B cell (primary cell): Measurements from ENCODE around the gene PHC2. TPM values are rescaled to one million over a fixed set of nuclear protein-coding genes. Genes with fewer than 3 reads are reported as not detected.

ENCODE experiments used
- ATAC-seq: fragments of 200-7000 bp; cut with Tn5 transposase; one replicate; pipeline ENCODE4 v1.10.0; 2021; ENCODE audit warnings: low read depth, mild to moderate bottlenecking, moderate number of reproducible peaks, moderate library complexity
- CTCF ChIA-PET: fragments of 350-600 bp; sonication (Branson Sonifier 250); formaldehyde crosslinking; loops from one replicate; lab custom pipeline; 2021; ENCODE audit warnings: antibody characterized with exemption, inconsistent platforms; lab: Charles Lee
- POLR2A ChIA-PET: fragments of 350-600 bp; sonication (Branson Sonifier 250); formaldehyde crosslinking; loops from one replicate; lab custom pipeline; 2021; ENCODE audit warnings: antibody characterized with exemption; lab: Charles Lee
- DNase-seq: peaks from one replicate; pipeline ENCODE4 v3.0.0; 2013
- H2AFZ ChIP-seq: 2 replicates; pipeline ENCODE4 v1.6.1; 2012; ENCODE audit warnings: mild to moderate bottlenecking, low read depth, low read length; ENCODE audit not compliant: insufficient read depth, poor library complexity, severe bottlenecking
- H3K27ac ChIP-seq, 2 donors: 1 replicate in 1 of 2; 2 replicates in 1 of 2; pipeline ENCODE4 v1.5.1; 2012 to 2013; ENCODE audit warnings: low read length in 2 of 2, mild to moderate bottlenecking in 2 of 2, moderate library complexity in 1 of 2
- H3K27me3 ChIP-seq, 4 experiments: fragments of 200-600 bp in 1 of 4; sonication (generic) in 1 of 4; replicated peaks in 1 of 4; 1 replicate in 2 of 4; 2 replicates in 2 of 4; pipeline versions ENCODE4 v1.6.1 to v1.7.0; 2013 to 2016; ENCODE audit warnings: low read length in 3 of 4, mild to moderate bottlenecking in 2 of 4, mixed read lengths in 1 of 4, moderate library complexity in 1 of 4; ENCODE audit not compliant: insufficient read depth in 4 of 4, control insufficient read depth in 3 of 4; ENCODE audit errors: control extremely low read depth in 1 of 4
- H3K36me3 ChIP-seq, 2 experiments: replicated peaks in 1 of 2; 1 replicate in 1 of 2; 2 replicates in 1 of 2; pipeline versions ENCODE4 v1.6.1 to v1.7.1; 2013; ENCODE audit warnings: low read length in 1 of 2; ENCODE audit not compliant: insufficient read depth in 2 of 2, control insufficient read depth in 1 of 2; ENCODE audit errors: control extremely low read depth in 1 of 2, extremely low read depth in 1 of 2
- H3K4me1 ChIP-seq, 2 donors: fragments of 200-600 bp in 1 of 2; sonication (generic) in 1 of 2; 1 replicate in 1 of 2; 2 replicates in 1 of 2; pipeline versions ENCODE4 v1.5.1 to v1.6.1; 2013 to 2017; ENCODE audit warnings: low read length in 2 of 2; ENCODE audit not compliant: control insufficient read depth in 2 of 2, insufficient read depth in 2 of 2
- H3K4me2 ChIP-seq: replicated peaks from 2 replicates; pipeline ENCODE3; 2012; ENCODE audit warnings: mild to moderate bottlenecking, low read depth, low read length; ENCODE audit not compliant: poor library complexity, severe bottlenecking
- H3K4me3 ChIP-seq, 5 experiments: fragments of 200-600 bp in 1 of 5; sonication (generic) in 1 of 5; 1 replicate in 3 of 5; 2 replicates in 2 of 5; pipeline versions ENCODE4 v1.5.1 to v1.7.0; 2011 to 2016; ENCODE audit warnings: low read length in 4 of 5, mild to moderate bottlenecking in 4 of 5, low read depth in 2 of 5, control low read depth in 1 of 5, moderate library complexity in 1 of 5; ENCODE audit not compliant: insufficient read depth in 1 of 5; ENCODE audit errors: control extremely low read depth in 1 of 5, extremely low read depth in 1 of 5
- H3K79me2 ChIP-seq: fragments of 200-600 bp; sonication (generic); one replicate; pipeline ENCODE4 v1.6.0; 2016; ENCODE audit warnings: low read length; ENCODE audit not compliant: control insufficient read depth, insufficient read depth
- H3K9ac ChIP-seq: fragments of 200-600 bp; sonication (generic); 2 replicates; pipeline ENCODE4 v1.6.1; 2017; ENCODE audit warnings: mild to moderate bottlenecking, low read length, moderate library complexity
- H3K9me3 ChIP-seq, 3 donors: one replicate each; pipeline versions ENCODE4 v1.6.1 to v1.7.1; 2013; ENCODE audit warnings: low read length in 2 of 3; ENCODE audit not compliant: control insufficient read depth in 2 of 3, insufficient read depth in 1 of 3; ENCODE audit errors: control extremely low read depth in 1 of 3
- H4K20me1 ChIP-seq: 2 replicates; pipeline ENCODE4 v1.6.0; 2012; ENCODE audit warnings: mild to moderate bottlenecking, low read length; ENCODE audit not compliant: insufficient read depth, control insufficient read depth, poor library complexity, severe bottlenecking
- H3K27ac Mint-ChIP-seq: one replicate; pipeline ENCODE4 v1.8.0; 2021; ENCODE audit warnings: mixed read lengths
- H3K27me3 Mint-ChIP-seq: one replicate; pipeline ENCODE4 v1.8.0; 2021; ENCODE audit warnings: mixed read lengths
- H3K4me1 Mint-ChIP-seq: one replicate; pipeline ENCODE4 v1.8.0; 2021; ENCODE audit warnings: mixed read lengths
- H3K4me3 Mint-ChIP-seq: one replicate; pipeline ENCODE4 v1.8.0; 2021; ENCODE audit warnings: mixed read lengths
- H3K9me3 Mint-ChIP-seq: one replicate; pipeline ENCODE4 v1.8.0; 2022; ENCODE audit warnings: mixed read lengths; ENCODE audit not compliant: insufficient read depth
- EZH2 ChIP-seq: IDR thresholded peaks from 2 replicates; pipeline ENCODE4 v1.6.1; 2012; ENCODE audit warnings: borderline replicate concordance, low read depth, mild to moderate bottlenecking, moderate library complexity, low read length; ENCODE audit not compliant: insufficient read depth, poor library complexity, severe bottlenecking
- WGBS: methylation state at CpG from one replicate; pipeline ENCODE4 v1.1.5; 2013; ENCODE audit warnings: missing lambda C conversion rate; ENCODE audit not compliant: insufficient coverage; 5-methylcytosine and 5-hydroxymethylcytosine counted together
- intact Hi-C: fragments of 100-400 bp; cut with micrococcal nuclease; formaldehyde crosslinking; loops from one replicate; pipeline ENCODE4 v1.10.0; 2022
- polyA plus RNA-seq: library from polyadenylated mRNA; depleted of rRNA; stranded (reverse); fragments of >200 nt; gene quantifications from 2 replicates; pipeline ENCODE4 v1.2.3, GENCODE V29; 2012
- total RNA-seq, 2 donors: library from RNA; stranded (reverse); fragments of 120-200 nt in 1 of 2; gene quantifications; 1 replicate in 1 of 2; 2 replicates in 1 of 2; pipeline versions ENCODE4 v1.2.3 to v1.2.4, GENCODE V29; 2013 to 2022
- TF ChIP-seq, protein P1 (sequence below): fragments of 200-600 bp; IDR thresholded peaks from one replicate; pipeline ENCODE4 v1.8.0; 2022; ENCODE audit warnings: antibody characterized with exemption, mild to moderate bottlenecking

Gene PHC2
- total and polyA plus RNA-seq, 2 donors (not counting 1 experiment from before 2014, with no cell fraction given) = 23.1 to 23.4 TPM

DNA sequence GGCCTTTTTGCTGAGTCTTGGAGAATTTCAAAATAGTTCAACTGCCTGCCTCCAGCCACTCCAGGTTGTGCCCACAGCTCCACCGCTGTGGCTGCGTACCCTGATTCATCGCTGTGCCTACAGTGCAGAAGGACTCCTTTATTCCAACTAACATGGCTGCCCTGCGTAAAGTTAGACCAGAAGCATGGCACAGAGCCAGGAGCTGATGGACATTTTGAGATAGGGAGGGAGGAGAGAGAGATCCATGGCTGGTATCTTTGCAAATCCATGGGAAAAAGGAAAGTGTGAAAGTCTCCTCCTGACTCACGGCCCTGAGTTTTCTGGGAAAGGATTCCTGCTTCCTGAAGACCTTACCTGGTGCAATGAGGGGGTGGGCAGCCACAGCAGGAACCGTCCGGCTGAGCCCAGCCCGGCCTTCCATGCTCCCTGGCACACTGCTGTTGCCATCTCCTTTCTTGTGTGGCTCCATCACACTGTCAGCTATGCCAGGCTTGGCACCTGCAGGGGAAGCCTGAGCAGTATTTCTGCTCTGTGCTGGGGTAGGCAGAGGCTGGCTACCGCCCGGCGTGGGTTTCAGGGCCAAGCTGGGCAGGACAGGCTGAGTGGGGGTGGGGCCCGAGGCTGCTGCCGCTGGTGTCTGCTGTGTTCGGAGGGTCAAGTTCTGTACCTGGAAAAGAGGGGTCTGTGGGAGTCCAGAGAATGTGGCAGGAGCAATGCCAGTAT, 64.0 kb downstream of the PHC2 start:
- Mint-ChIP-seq H3K9me3 (no peaks in the 10 kb centered on the region), H3K4me3 (no peak overlapping the region), H3K27me3 (peaks cover 15% of the 10 kb centered on the region), H3K27ac (no peak overlapping the region), H3K4me1 (no peaks in the 10 kb centered on the region)
- Histone ChIP-seq H2AFZ (no peak overlapping the region), H3K4me3 (no peak overlapping the region), H4K20me1 (no peaks in the 10 kb centered on the region), H3K9me3 (no peaks in the 10 kb centered on the region), H3K4me1 (peaks cover 4 to 5% of the 10 kb centered on the region in 2 donors), H3K79me2 (no peaks in the 10 kb centered on the region), H3K9ac (no peak overlapping the region), H3K27ac (no peak overlapping the region), H3K36me3 (no peaks in the 10 kb centered on the region), H3K4me2 (no peak overlapping the region), H3K27me3 (peaks cover 0 to 10% (median 3%) of the 10 kb centered on the region in 4 experiments)
- ATAC-seq = no peak
- ChIA-PET CTCF (interaction anchor here (1.8 to 10.4 kb wide), 3 partner anchors 16 to 103 kb away, joined by 10 to 148 read pairs (median 39); partner anchors contain the start of gene ZSCAN20), POLR2A (no interaction called here)
- intact Hi-C loops = loop anchor here (1.0 kb wide), 1 partner anchor 255 kb away; no protein-coding TSS in a partner anchor
- no peak for DNase-seq
- TF ChIP-seq, protein P1, sequence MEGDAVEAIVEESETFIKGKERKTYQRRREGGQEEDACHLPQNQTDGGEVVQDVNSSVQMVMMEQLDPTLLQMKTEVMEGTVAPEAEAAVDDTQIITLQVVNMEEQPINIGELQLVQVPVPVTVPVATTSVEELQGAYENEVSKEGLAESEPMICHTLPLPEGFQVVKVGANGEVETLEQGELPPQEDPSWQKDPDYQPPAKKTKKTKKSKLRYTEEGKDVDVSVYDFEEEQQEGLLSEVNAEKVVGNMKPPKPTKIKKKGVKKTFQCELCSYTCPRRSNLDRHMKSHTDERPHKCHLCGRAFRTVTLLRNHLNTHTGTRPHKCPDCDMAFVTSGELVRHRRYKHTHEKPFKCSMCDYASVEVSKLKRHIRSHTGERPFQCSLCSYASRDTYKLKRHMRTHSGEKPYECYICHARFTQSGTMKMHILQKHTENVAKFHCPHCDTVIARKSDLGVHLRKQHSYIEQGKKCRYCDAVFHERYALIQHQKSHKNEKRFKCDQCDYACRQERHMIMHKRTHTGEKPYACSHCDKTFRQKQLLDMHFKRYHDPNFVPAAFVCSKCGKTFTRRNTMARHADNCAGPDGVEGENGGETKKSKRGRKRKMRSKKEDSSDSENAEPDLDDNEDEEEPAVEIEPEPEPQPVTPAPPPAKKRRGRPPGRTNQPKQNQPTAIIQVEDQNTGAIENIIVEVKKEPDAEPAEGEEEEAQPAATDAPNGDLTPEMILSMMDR = no peak
- no peak for TF ChIP-seq EZH2
- WGBS = 87% methylated on average over 14 of the region's 14 CpGs

DNA sequence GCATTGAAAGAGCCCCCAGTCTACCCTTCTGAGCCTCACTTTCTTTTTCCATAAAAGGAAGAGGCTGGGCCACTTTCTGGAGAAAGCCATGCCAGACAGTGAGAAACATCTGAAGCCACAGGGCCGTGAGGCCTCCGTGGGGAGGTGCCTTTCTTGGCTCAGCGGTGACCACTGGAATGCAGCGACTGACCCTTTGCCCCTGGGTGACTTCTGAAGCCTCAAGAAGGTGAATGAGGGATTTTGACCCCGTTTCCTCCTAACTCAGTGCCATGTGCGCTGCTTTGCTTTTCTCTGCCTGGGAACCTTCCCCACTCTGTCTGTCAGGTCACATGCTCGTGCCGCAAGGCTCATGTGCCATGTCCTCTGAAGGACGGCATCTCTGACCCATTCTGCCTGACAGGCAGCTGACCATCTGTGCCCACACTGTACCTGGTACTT, 65.3 kb downstream of the PHC2 start:
- peaks cover 0 to 10% (median 3%) of the 10 kb centered on the region in 4 experiments for H3K27me3 ChIP-seq
- no peaks in the 10 kb centered on the region for H4K20me1 ChIP-seq
- intact Hi-C loops = no loop called here
- ATAC-seq = no peak
- TF ChIP-seq EZH2 = no peak
- TF ChIP-seq, protein P1 = no peak
- H3K79me2 ChIP-seq = no peaks in the 10 kb centered on the region
- no peak overlapping the region for H2AFZ ChIP-seq
- DNase-seq = no peak
- no peaks in the 10 kb centered on the region for H3K9me3 ChIP-seq
- no peak overlapping the region for H3K4me3 ChIP-seq
- no peak overlapping the region for H3K4me2 ChIP-seq
- no peak overlapping the region for H3K9ac ChIP-seq
- no peak overlapping the region for H3K27ac ChIP-seq
- ChIA-PET CTCF (interaction anchor here (1.9 to 10.4 kb wide), 2 partner anchors 69 to 105 kb away, joined by 9 to 148 read pairs; no protein-coding TSS in a partner anchor), POLR2A (no interaction called here)
- H3K4me1 ChIP-seq = peaks cover 4 to 5% of the 10 kb centered on the region in 2 donors
- WGBS = 90% methylated on average over 7 of the region's 9 CpGs
- H3K27ac Mint-ChIP-seq = no peak overlapping the region
- H3K4me3 Mint-ChIP-seq = no peak overlapping the region
- no peaks in the 10 kb centered on the region for H3K36me3 ChIP-seq
- no peaks in the 10 kb centered on the region for H3K9me3 Mint-ChIP-seq
- peaks cover 8% of the 10 kb centered on the region for H3K27me3 Mint-ChIP-seq
- H3K4me1 Mint-ChIP-seq = peaks cover 4% of the 10 kb centered on the region
